ENCODE results near the gene CLUH.

GRCh38 chr17:2683912-2684311 lies 27.7 kb downstream of the CLUH start:
- TF ChIP-seq CTCF (IDR thresholded peaks at IDR 0.05): no peak
- TF ChIP-seq POLR2A (IDR thresholded peaks at IDR 0.05): no peak

All from heart left ventricle (tissue), 13 donors.